Activated CD8-positive, alpha-beta memory T cell treated with anti-CD3 and anti-CD28 coated beads, Interleukin-2, amount 50 U/mL, for 48 hours (primary cell): Measurements from ENCODE around the gene CD40.

ENCODE experiments used
- DNase-seq: peaks from one replicate; pipeline ENCODE4 v3.0.0-alpha.2; 2020

CD40 gene

DNA sequence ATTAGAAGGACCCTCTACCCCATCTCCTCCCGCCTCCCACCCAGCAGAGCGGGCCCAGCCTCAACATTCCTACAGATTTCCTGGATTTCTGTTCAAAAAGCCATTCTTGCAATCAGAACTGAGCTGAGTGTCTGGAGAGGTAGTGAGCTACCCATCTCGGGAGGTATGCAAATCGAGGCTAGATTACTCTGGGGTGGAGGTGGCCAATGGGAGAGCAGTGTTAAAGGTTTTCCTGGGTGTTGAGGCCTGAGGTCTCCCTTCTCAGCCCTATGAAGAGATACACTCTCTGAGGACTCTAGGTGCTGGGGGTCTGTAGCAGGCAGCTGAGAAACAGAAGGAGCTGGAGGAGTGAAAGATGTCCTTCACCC lies 57.0 kb downstream of the CD40 start:
- DNase-seq, result no peak

GRCh38 chr20:46176739-46177378 lies 58.7 kb downstream of the CD40 start:
- no peak for DNase-seq

- DNase-seq, result no peak
Measured at GRCh38 chr20:46177768-46178167, 59.7 kb downstream of the CD40 start.

DNA sequence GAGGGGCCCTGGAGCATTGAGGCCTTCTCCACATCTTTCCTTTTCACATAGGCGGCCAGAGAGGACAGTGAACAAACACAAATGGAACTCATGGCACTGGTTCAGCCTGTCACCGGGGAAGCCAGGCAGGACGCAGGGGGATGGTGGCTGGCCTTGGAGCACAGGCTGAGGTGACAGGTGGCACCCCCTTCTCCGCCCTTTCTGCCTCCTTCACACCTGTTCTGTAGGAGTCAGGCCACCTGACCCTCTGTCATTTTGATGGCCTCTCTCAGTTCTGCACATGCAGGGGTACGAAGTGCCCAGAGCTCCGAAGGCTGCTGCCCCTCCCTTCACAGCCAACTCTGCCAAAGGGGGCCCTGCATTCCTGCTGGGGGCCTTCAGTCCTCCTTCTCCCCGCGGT lies 60.8 kb downstream of the CD40 start:
- DNase-seq, result no peak
